GM03348 (cell line): ENCODE data around the gene NIBAN1.
"Not testable (repeated sequence)": the region's sequence is repeated elsewhere in the genome, so short reads cannot be mapped to it uniquely, and the experiment has no call there.

ENCODE experiments used
- DNase-seq: peaks from one replicate; pipeline ENCODE4 v3.0.0; 2012; ENCODE audit warnings: low spot score

Gene NIBAN1

DNA sequence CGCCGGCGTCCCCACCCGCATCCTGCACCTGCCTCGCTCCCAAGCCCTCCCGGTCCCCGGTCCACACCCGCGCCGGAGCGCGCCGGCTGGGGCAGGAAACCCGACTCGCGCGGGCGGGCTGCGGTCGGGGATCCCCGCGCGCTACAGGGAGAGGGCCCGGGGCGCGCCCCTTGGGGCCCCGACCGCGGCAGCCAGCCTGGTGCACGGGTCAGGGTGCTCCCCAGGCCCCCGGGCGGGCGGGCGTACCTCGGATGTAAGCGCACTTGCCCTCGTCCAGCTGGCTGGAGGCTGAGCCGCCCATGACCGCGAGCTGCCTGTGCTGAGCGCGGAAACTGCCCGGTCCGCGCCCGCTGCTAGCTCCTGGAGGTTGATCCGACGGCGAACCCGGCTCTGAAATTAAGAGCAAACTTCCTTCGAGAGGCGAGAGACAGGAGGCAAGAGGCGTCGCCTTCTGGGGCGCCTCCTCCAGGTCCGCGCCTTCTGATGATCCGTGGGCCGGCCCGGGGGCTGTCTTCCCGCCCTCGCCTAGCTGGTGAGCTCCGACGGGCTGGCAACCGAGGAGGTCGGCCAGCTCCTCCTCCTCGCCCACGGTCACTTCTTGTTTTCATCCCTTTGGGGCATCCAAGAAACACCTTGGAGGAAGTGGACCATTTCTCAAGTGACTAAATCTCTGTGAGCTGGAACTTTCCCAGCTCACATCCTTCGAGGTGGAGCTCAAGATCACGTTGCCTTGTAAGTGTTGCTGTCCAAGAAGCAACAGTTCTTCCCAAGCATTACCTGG, at the start of gene NIBAN1:
Gene NIBAN1 (minus strand): TSS at position 453 of the 781 bp plus-strand sequence. CDS start 152 bp downstream, at position 301.
- DNase-seq: peak; percentile 78

- DNase-seq: no peak
Measured at GRCh38 chr1:185017966-185018365, 43.7 kb upstream of the NIBAN1 start.

DNA sequence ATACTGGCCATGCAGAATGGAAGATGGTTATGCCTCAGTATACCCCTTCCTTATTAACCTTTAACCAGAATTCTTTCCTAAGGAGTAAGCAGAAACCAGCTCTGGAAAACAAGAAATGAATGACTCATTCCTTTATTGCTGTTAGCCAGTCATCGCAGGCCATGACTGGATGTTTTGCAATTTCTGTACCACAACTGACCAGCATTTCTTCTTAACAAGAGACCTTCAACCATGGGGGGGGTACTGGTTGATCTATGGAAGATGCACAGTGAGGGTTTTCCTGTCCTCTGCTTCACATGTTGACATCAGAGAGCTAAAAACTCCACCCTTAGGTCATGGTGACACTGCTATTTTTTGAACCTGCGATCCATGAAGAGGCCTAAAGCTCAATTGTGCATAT, 43.0 kb upstream of the NIBAN1 start:
- DNase-seq: peak; percentile 76

- no peak for DNase-seq
Measured at GRCh38 chr1:185016880-185017279, 42.6 kb upstream of the NIBAN1 start.

- DNase-seq: no peak
Measured at GRCh38 chr1:185015631-185016030, 41.3 kb upstream of the NIBAN1 start.

DNA sequence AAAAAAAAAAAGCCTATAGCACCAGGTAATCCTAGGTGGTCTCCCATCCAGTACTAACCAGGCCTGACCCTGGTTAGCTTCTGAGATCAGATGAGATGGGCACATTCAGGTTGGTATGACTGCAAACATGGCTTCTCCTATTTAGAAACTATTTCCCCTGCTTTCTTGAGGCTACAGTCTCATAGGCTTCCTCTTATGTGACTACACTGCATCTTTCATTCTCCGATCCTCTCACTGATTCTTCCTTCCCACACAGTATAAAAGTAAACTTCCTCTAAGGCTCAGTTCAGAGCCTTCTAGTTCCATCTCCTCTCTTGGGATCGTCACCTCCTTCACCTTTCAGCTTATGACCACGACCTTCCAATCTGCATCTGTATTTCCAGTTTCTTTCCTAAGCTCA, 40.6 kb upstream of the NIBAN1 start:
- no peak for DNase-seq

- DNase-seq: no peak
Measured at GRCh38 chr1:185010361-185010760, 36.1 kb upstream of the NIBAN1 start.

- DNase-seq: no peak
Measured at GRCh38 chr1:185008838-185009237, 34.5 kb upstream of the NIBAN1 start.

- DNase-seq: not testable (repeated sequence)
Measured at GRCh38 chr1:185001312-185001880, 27.1 kb upstream of the NIBAN1 start.

GRCh38 chr1:184999974-185000373, 25.7 kb upstream of the NIBAN1 start:
- not testable (repeated sequence) for DNase-seq

- DNase-seq: no peak
Measured at GRCh38 chr1:184994301-184994700, 20.0 kb upstream of the NIBAN1 start.

GRCh38 chr1:184992271-184992670, 18.0 kb upstream of the NIBAN1 start:
- DNase-seq: no peak

DNA sequence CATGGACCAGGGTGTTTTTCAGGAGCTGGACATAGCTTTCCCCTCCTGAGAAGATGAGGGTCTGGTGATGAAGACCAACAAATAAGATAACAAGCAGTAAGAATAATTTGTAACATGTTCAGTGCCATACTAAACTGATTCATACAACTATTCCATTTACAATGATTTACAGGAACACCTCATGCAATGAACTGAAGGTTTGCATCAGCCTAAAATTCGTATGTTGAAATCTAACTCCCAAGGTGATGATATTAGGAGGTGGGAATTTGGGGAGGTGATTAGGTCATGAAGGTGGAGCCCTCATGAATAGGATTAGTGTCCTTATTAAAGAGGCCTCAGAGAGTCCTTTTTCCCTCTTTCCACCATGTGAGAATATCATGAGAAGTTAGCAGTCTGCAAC, 15.9 kb upstream of the NIBAN1 start:
- DNase-seq: no peak

- no peak for DNase-seq
Measured at GRCh38 chr1:184988506-184988905, 14.2 kb upstream of the NIBAN1 start.

GRCh38 chr1:184987696-184988095, 13.4 kb upstream of the NIBAN1 start:
- DNase-seq: no peak

- DNase-seq: peak; percentile 13
Measured at GRCh38 chr1:184986250-184986649, 11.9 kb upstream of the NIBAN1 start.

DNA sequence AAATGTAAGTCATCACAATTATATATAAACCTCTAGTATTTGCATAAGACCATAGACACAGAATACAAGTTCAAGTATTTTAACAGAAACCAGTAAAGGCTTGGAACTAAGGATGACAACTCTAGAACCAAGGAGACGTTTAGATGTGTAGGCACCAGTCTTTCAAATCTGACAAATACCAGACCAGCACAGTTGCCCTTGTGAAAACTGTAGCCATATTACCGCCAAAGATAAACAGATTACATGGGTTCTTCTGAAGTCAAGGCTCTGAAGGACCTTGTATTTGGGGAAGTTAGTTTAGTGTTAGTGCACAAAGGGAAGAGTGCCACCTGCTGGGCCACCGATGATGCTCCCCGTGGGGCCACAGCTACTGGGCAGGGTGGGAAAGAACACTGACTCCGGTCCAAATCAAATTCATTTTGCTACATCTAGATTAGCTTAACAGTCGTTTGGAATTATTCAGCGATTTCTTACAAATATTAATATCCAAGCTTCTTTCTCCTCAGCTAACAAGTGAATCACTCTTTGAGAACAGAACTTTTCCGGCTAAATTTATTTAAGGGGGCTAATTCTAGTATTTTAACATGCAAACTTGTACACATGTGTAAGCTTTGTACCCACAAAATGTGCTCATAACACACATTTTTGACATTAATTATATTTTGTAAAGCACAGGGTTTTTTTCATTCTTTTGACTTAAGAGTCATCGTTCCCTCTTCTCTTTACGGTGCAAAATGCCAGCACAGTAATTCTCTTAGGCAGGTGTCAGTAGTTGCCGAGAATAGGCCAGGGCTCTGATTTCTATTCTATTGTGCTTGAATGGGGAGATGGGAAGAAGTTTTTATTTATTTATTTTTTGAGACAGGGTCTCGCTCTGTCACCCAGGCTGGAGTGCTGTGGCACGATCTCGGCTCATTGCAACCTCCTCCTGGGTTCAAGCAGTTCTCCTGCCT, 8.0 kb upstream of the NIBAN1 start:
- DNase-seq: peak; percentile 75

DNA sequence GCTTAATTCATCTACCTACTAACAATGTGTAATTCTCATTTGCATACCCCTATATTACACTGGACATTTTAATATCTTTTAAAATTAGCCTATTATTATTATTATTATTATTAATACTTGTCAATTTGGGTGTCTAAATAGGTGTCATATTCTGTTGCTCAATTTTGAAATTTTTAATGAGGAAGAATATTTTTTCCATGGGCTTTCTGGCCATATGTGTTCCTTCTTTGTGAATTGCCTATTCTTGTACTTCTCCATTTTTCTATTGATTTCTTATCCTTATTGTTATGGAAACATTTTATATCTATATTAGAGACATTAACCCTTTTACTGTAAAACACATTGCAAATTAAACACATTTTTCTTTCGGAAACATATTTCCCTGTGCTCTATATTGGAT, 6.4 kb upstream of the NIBAN1 start:
- no peak for DNase-seq

GRCh38 chr1:184975208-184975870, 1.0 kb upstream of the NIBAN1 start:
- no peak for DNase-seq

DNA sequence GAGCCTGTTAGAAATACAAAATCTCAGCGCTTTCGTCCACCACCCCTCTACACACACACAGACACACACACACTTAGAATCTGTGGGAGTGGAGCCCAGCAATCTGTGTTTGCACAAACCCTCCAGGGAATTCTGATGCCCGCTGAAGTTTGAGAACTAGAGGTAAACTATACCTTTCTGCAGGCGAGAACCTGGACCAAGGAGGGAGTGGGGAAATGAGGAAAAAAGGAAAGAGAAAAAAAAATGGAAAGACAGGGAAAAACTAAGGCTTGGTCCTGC, 468 bp upstream of the NIBAN1 start:
- DNase-seq: no peak

GRCh38 chr1:184973272-184974055, 844 bp downstream of the NIBAN1 start:
- peak; percentile 76 for DNase-seq
